ENCODE data around the gene DENND2A. TPM values are rescaled to one million over a fixed set of nuclear protein-coding genes. Genes with fewer than 3 reads are reported as not detected.
A peak's percentile ranks its signal among the peaks of the same experiment; 100 is the strongest.

Gene DENND2A
- total and polyA plus RNA-seq, 10 of the 15 experiments (the other 5 are each of a cell fraction or from before 2014, with no cell fraction given), result 0.01 TPM; not detected in 9

GRCh38 chr7:140653319-140654108 lies 12.9 kb upstream of the DENND2A start:
- no peaks in the 10 kb centered on the region for H4K20me1 ChIP-seq (ENCODE audit: control insufficient read depth, insufficient read depth)
- FAIRE-seq (peak; percentile 80), DNase-seq (ENCODE audit: low read depth, low spot score) (no peak), ATAC-seq (peak; percentile 61)
- no peaks in the 10 kb centered on the region for H3K79me2 ChIP-seq (ENCODE audit: control insufficient read depth, insufficient read depth, low read length)
- no peak overlapping the region for H3K27ac ChIP-seq (ENCODE audit: control insufficient read depth, insufficient read depth)
- no TSS peak for BruUV-seq (replicated peaks)
- peaks cover 12% of the 10 kb centered on the region for H3K4me1 ChIP-seq (ENCODE audit: control insufficient read depth, insufficient read depth, low read length)
- H3K9ac ChIP-seq (ENCODE audit: control insufficient read depth, insufficient read depth, low read length), result no peak overlapping the region
- no peak overlapping the region for H3K4me3 ChIP-seq
- ChIA-PET CTCF (interaction anchor here (0.6 to 3.8 kb wide), 19 partner anchors 21 to 505 kb away, joined by 3 to 29 read pairs (median 4); partner anchors contain the start of gene MRPS33), RAD21 (ENCODE audit: unreplicated experiment) (interaction anchor here (0.6 to 1.5 kb wide), 5 partner anchors 102 to 180 kb away, joined by 3 to 13 read pairs (median 4); no protein-coding TSS in a partner anchor), POLR2A (interaction anchor here (0.7 kb wide), 1 partner anchor 98 kb away, joined by 3 read pairs; no protein-coding TSS in a partner anchor), SMC1A (ENCODE audit: uncharacterized antibody, unreplicated experiment) (interaction anchor here (0.6 to 2.2 kb wide), 7 partner anchors 133 to 186 kb away, joined by 3 to 16 read pairs (median 4); no protein-coding TSS in a partner anchor)
- H3K4me2 ChIP-seq (ENCODE audit: control insufficient read depth, insufficient read depth), result no peak overlapping the region
- 31% methylated on average over 15 of the region's 15 CpGs for WGBS (ENCODE audit: insufficient coverage, insufficient replicate concordance, low lambda C conversion rate, missing lambda C conversion rate)
- H3K36me3 ChIP-seq (ENCODE audit: control insufficient read depth in 2 of 2, insufficient read depth in 2 of 2, low read length in 1 of 2), result no peaks in the 10 kb centered on the region
- no peaks in the 10 kb centered on the region for H3K27me3 ChIP-seq (replicated peaks in 1 of 2; ENCODE audit: control insufficient read depth in 2 of 2, insufficient read depth in 2 of 2, low read length in 1 of 2)
- TF ChIP-seq EED (IDR thresholded peaks at IDR 0.05; ENCODE audit: low read depth) (0 out of 2 replicates have a peak, but pooled peaks have one; percentile 23), YY1 (IDR thresholded peaks at IDR 0.05; ENCODE audit: low read depth, low read length) (0 out of 2 replicates have a peak, but pooled peaks have one; percentile 40), RAD21 (IDR thresholded peaks at IDR 0.05; ENCODE audit: insufficient read depth, low read depth, low read length) (peak; percentile 90), NFYB (IDR thresholded peaks at IDR 0.05; ENCODE audit: insufficient read depth, low read depth, low read length) (no peak), IKZF1 (conservative IDR thresholded peaks at IDR 0.05) (peak; percentile 38; the same call in 1 of the 2 replicates), SP1 (IDR thresholded peaks at IDR 0.05; ENCODE audit: low read depth, low read length) (no peak), SMC3 (IDR thresholded peaks at IDR 0.05; ENCODE audit: borderline replicate concordance, low read length) (peak; percentile 75), SIX5 (IDR thresholded peaks at IDR 0.05; ENCODE audit: low read depth, low read length, severe bottlenecking) (no peak), CTCF (IDR thresholded peaks at IDR 0.05 in 2 of 3, conservative IDR thresholded peaks at IDR 0.05 in 1 of 3; ENCODE audit: control insufficient read depth in 2 of 3, extremely low read depth in 1 of 3, insufficient read depth in 1 of 3, low read depth in 3 of 3, low read length in 3 of 3) (peak; percentile 79 to 88 (median 81)), IKZF2 (IDR thresholded peaks at IDR 0.05) (peak in 1 of 2 experiments; percentile 37; a peak in 1 of 4 replicates)
- no peak overlapping the region for H2AFZ ChIP-seq (ENCODE audit: control insufficient read depth, low read depth, low read length)
- in situ Hi-C loops (cut with MboI) (no loop called here), intact Hi-C loops (cut with micrococcal nuclease; ENCODE audit: unreplicated experiment) (loop anchor here (1.0 kb wide), 2 partner anchors 135 to 178 kb away; no protein-coding TSS in a partner anchor)
- no peaks in the 10 kb centered on the region for H3K9me3 ChIP-seq (replicated peaks; ENCODE audit: control insufficient read depth, insufficient read depth, low read length)

All from GM12878 (cell line).